OCI-LY7 (cell line): ENCODE measurements around the gene HOXB1. TPM values are rescaled to one million over a fixed set of nuclear protein-coding genes. Genes with fewer than 3 reads are reported as not detected.
A peak's percentile ranks its signal among the peaks of the same experiment; 100 is the strongest.

ENCODE experiments used
- BruUV-seq: library from RNA; stranded (reverse); fragments of 400-500 nt; replicated peaks from 2 replicates; lab custom pipeline; 2021; lab: Mats Ljungman, UMichigan
- CTCF ChIA-PET: fragments of 300-600 bp; sonication (Branson Sonifier 250); formaldehyde crosslinking; loops from one replicate; lab custom pipeline; 2022; ENCODE audit warnings: antibody characterized with exemption; ENCODE audit not compliant: unreplicated experiment; lab: Charles Lee
- POLR2A ChIA-PET: fragments of 300-600 bp; sonication (Branson Sonifier 250); formaldehyde crosslinking; loops from one replicate; lab custom pipeline; 2022; ENCODE audit warnings: antibody characterized with exemption; lab: Charles Lee
- DNase-seq: peaks from one replicate; pipeline ENCODE4 v3.0.0-alpha.2; 2015; ENCODE audit warnings: low spot score
- H2AFZ ChIP-seq: fragments of 200-600 bp; sonication (generic), shearing (Covaris generic); 2 replicates; pipeline ENCODE4 v1.6.1; 2014; ENCODE audit warnings: mild to moderate bottlenecking, antibody characterized with exemption, low read length, moderate library complexity
- H3K27ac ChIP-seq: fragments of 200-600 bp; sonication (generic); 2 replicates; pipeline ENCODE4 v1.5.1; 2014; ENCODE audit warnings: mixed run types, low read depth, mild to moderate bottlenecking, moderate library complexity, low read length, inconsistent platforms; ENCODE audit not compliant: poor library complexity, severe bottlenecking
- H3K36me3 ChIP-seq: fragments of 200-600 bp; sonication (generic); 2 replicates; pipeline ENCODE4 v1.6.1; 2014; ENCODE audit warnings: mild to moderate bottlenecking, antibody characterized with exemption, low read length, moderate library complexity, mixed read lengths; ENCODE audit not compliant: insufficient read depth
- H3K4me1 ChIP-seq: fragments of 200-600 bp; sonication (generic); 2 replicates; pipeline ENCODE4 v1.5.1; 2014; ENCODE audit warnings: mild to moderate bottlenecking, low read length; ENCODE audit not compliant: insufficient read depth, poor library complexity, severe bottlenecking
- H3K4me2 ChIP-seq: fragments of 200-600 bp; sonication (generic); 2 replicates; pipeline ENCODE4 v1.6.1; 2014; ENCODE audit warnings: mild to moderate bottlenecking, low read length
- H3K4me3 ChIP-seq: fragments of 200-600 bp; sonication (generic); 2 replicates; pipeline ENCODE4 v1.5.1; 2014; ENCODE audit warnings: mild to moderate bottlenecking, low read depth, low read length; ENCODE audit not compliant: poor library complexity, severe bottlenecking
- H3K79me2 ChIP-seq: fragments of 200-600 bp; sonication (generic); 2 replicates; pipeline ENCODE4 v1.6.1; 2016; ENCODE audit warnings: low read depth, mild to moderate bottlenecking, low read length, moderate library complexity, mixed read lengths; ENCODE audit not compliant: insufficient read depth
- H3K9me2 ChIP-seq: fragments of 200-600 bp; sonication (generic); 2 replicates; pipeline ENCODE4 v1.6.1; 2016; ENCODE audit warnings: mild to moderate bottlenecking, low read length, mixed read lengths; ENCODE audit not compliant: insufficient read depth
- H3K9me3 ChIP-seq: fragments of 200-600 bp; sonication (generic); 2 replicates; pipeline ENCODE4 v1.6.1; 2014; ENCODE audit warnings: mild to moderate bottlenecking, mixed run types, low read length, mixed read lengths
- H4K20me1 ChIP-seq: fragments of 200-600 bp; sonication (generic); 2 replicates; pipeline ENCODE4 v1.6.1; 2014; ENCODE audit warnings: mild to moderate bottlenecking, antibody characterized with exemption, low read length, moderate library complexity, mixed read lengths; ENCODE audit not compliant: insufficient read depth
- CTCF ChIP-seq: fragments of 200-600 bp; sonication (generic); conservative IDR thresholded peaks from 2 replicates; pipeline ENCODE4 v1.5.1; 2014; ENCODE audit warnings: mild to moderate bottlenecking, antibody characterized with exemption, low read length, moderate library complexity, mixed read lengths
- EZH2phosphoT487 ChIP-seq: fragments of 200-600 bp; sonication (generic); IDR thresholded peaks from 2 replicates; pipeline ENCODE4 v1.6.1; 2018; ENCODE audit warnings: low read depth, borderline replicate concordance, mild to moderate bottlenecking, mixed run types, antibody characterized with exemption, low read length, moderate library complexity, mixed read lengths
- intact Hi-C: fragments of 100-400 bp; cut with micrococcal nuclease; formaldehyde crosslinking; loops from one replicate; pipeline ENCODE4 v1.10.0; 2022; ENCODE audit not compliant: unreplicated experiment
- total RNA-seq, 2 experiments: library from RNA; depleted of rRNA in 1 of 2; stranded (reverse); fragments of >200 nt in 1 of 2; shearing (Covaris generic) in 1 of 2; gene quantifications; 2 replicates each; pipeline ENCODE4 v1.2.3, GENCODE V29; 2014 to 2022

HOXB1 gene
- total RNA-seq, 2 experiments from 2014 or later = not detected

GRCh38 chr17:48528153-48528935 is 2.5 kb downstream of the HOXB1 start:
- ChIA-PET POLR2A (no interaction called here), CTCF (interaction anchor here (0.6 kb wide), 1 partner anchor 1579 kb away, joined by 4 read pairs; no protein-coding TSS in a partner anchor)
- no TSS peak for BruUV-seq
- no peak for DNase-seq
- Histone ChIP-seq H3K4me2 (no peak overlapping the region), H3K4me1 (no peaks in the 10 kb centered on the region), H3K4me3 (no peak overlapping the region), H3K79me2 (no peaks in the 10 kb centered on the region), H3K9me2 (no peaks in the 10 kb centered on the region), H4K20me1 (no peaks in the 10 kb centered on the region), H2AFZ (0 out of 2 replicates have a peak overlapping the region, but pooled peaks have one; percentile 18), H3K27ac (no peak overlapping the region), H3K9me3 (no peaks in the 10 kb centered on the region), H3K36me3 (no peaks in the 10 kb centered on the region)
- no peak for TF ChIP-seq EZH2phosphoT487
- no peak for TF ChIP-seq CTCF
- intact Hi-C loops = no loop called here

- no peaks in the 10 kb centered on the region for H3K79me2 ChIP-seq
- H3K4me2 ChIP-seq = no peak overlapping the region
- H2AFZ ChIP-seq = no peak overlapping the region
- H4K20me1 ChIP-seq = no peaks in the 10 kb centered on the region
- no peak overlapping the region for H3K4me3 ChIP-seq
- DNase-seq = no peak
- CTCF ChIA-PET = interaction anchor here (0.6 kb wide), 1 partner anchor 1580 kb away, joined by 4 read pairs; no protein-coding TSS in a partner anchor
- TF ChIP-seq EZH2phosphoT487 (no peak), CTCF (no peak)
- no peaks in the 10 kb centered on the region for H3K9me2 ChIP-seq
- no TSS peak for BruUV-seq
- no peak overlapping the region for H3K27ac ChIP-seq
- intact Hi-C loops = no loop called here
- H3K4me1 ChIP-seq = no peaks in the 10 kb centered on the region
- H3K9me3 ChIP-seq = no peaks in the 10 kb centered on the region
- POLR2A ChIA-PET = no interaction called here
- no peaks in the 10 kb centered on the region for H3K36me3 ChIP-seq
Measured at GRCh38 chr17:48527547-48527932, 3.3 kb downstream of the HOXB1 start.
